ENCODE measurements around the gene ECI1.

- TF ChIP-seq, protein P1, sequence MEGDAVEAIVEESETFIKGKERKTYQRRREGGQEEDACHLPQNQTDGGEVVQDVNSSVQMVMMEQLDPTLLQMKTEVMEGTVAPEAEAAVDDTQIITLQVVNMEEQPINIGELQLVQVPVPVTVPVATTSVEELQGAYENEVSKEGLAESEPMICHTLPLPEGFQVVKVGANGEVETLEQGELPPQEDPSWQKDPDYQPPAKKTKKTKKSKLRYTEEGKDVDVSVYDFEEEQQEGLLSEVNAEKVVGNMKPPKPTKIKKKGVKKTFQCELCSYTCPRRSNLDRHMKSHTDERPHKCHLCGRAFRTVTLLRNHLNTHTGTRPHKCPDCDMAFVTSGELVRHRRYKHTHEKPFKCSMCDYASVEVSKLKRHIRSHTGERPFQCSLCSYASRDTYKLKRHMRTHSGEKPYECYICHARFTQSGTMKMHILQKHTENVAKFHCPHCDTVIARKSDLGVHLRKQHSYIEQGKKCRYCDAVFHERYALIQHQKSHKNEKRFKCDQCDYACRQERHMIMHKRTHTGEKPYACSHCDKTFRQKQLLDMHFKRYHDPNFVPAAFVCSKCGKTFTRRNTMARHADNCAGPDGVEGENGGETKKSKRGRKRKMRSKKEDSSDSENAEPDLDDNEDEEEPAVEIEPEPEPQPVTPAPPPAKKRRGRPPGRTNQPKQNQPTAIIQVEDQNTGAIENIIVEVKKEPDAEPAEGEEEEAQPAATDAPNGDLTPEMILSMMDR (IDR thresholded peaks at IDR 0.05; ENCODE audit: low read depth, low read length, poor library complexity, severe bottlenecking) = no peak
- TF ChIP-seq EZH2phosphoT487 (IDR thresholded peaks at IDR 0.05; ENCODE audit: borderline replicate concordance, low read length) = no peak
These were observed 37.3 kb downstream of the ECI1 start for GRCh38 chr16:2213817-2214718.

Data from DOHH2 (cell line).